Measurements from ENCODE around the gene TRA2A. TPM values are rescaled to one million over a fixed set of nuclear protein-coding genes. Genes with fewer than 3 reads are reported as not detected.

Gene TRA2A
- total RNA-seq, 1 donor from 2014 or later: 120 TPM

DNA sequence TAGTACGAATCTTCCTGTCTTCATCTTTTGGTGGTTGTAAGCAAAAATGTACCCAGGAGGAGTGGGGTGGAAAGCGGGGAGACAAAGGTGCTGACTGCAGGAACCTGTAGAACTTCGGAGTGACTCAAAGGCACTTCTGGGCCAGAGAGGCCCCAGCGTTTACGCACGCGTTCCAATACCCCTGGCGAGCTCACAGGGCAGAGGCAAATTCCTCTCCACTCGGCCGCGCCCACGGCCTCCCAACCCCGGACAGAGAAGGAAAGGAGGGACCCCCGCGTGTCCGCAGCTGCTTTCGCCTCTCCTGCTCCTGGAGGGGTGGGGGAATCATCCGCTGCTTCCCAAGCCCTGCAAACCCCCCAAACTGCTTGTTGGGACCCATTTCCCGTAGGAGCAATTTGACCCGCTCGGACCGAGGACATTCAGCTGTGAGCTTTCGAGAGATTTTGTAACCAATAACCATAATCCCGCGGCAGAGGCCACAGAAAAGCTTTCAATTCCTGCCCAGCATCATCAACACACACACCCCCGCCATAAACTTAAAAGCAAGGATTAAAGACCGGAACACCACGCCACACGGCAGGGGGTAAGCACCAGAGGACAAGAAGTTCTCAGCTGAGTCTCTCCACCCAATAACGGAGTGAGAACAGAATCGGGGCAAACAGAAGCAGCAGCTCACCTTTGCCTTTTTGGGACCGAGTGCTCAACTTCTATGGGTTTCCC, 63.8 kb downstream of the TRA2A start:
- Mint-ChIP-seq H3K9me3 (no peaks in the 10 kb centered on the region), H3K36me3 (ENCODE audit: low read depth) (peaks cover 9% of the 10 kb centered on the region), H3K27me3 (ENCODE audit: low read depth) (peaks cover 7% of the 10 kb centered on the region), H3K4me3 (peak overlapping the region; percentile 99), H3K4me1 (peaks cover 49% of the 10 kb centered on the region), H3K27ac (ENCODE audit: unreplicated experiment) (peak overlapping the region; percentile 96)
- DNase-seq (ENCODE audit: low read depth, low spot score): peak; percentile 13
- TF ChIP-seq, protein P1, sequence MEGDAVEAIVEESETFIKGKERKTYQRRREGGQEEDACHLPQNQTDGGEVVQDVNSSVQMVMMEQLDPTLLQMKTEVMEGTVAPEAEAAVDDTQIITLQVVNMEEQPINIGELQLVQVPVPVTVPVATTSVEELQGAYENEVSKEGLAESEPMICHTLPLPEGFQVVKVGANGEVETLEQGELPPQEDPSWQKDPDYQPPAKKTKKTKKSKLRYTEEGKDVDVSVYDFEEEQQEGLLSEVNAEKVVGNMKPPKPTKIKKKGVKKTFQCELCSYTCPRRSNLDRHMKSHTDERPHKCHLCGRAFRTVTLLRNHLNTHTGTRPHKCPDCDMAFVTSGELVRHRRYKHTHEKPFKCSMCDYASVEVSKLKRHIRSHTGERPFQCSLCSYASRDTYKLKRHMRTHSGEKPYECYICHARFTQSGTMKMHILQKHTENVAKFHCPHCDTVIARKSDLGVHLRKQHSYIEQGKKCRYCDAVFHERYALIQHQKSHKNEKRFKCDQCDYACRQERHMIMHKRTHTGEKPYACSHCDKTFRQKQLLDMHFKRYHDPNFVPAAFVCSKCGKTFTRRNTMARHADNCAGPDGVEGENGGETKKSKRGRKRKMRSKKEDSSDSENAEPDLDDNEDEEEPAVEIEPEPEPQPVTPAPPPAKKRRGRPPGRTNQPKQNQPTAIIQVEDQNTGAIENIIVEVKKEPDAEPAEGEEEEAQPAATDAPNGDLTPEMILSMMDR (conservative IDR thresholded peaks at IDR 0.05): no peak

DNA sequence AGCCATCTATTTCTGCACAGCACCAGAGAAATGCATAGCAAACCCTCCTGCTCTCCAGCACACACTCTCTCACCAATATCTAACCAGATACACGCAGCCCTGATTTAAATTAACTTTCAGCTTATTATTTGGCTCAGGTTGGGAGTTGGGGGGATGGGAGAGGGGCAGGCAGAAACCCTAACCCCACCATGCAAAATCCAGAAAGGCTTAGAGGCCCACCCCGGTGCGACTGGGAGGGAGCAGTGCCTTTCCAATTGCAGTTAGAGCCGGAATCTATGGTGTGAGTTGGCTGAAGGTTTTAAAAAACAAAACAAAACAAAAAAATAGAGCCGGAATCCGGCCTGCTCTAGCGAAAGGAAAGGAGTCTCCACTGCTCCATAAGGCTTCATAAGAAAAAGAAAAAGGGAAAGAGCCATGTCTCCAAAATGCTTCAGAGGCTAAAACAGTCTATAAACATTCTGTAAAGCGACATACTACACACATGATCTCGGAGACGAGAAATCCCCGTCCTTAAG, 64.4 kb downstream of the TRA2A start:
- TF ChIP-seq, protein P1 (conservative IDR thresholded peaks at IDR 0.05): no peak
- Mint-ChIP-seq H3K4me1 (peaks cover 49% of the 10 kb centered on the region), H3K27ac (ENCODE audit: unreplicated experiment) (peak overlapping the region; percentile 96), H3K4me3 (peak overlapping the region; percentile 99), H3K9me3 (no peaks in the 10 kb centered on the region), H3K27me3 (ENCODE audit: low read depth) (peaks cover 7% of the 10 kb centered on the region), H3K36me3 (ENCODE audit: low read depth) (peaks cover 9% of the 10 kb centered on the region)
- no peak for DNase-seq (ENCODE audit: low read depth, low spot score)

DNA sequence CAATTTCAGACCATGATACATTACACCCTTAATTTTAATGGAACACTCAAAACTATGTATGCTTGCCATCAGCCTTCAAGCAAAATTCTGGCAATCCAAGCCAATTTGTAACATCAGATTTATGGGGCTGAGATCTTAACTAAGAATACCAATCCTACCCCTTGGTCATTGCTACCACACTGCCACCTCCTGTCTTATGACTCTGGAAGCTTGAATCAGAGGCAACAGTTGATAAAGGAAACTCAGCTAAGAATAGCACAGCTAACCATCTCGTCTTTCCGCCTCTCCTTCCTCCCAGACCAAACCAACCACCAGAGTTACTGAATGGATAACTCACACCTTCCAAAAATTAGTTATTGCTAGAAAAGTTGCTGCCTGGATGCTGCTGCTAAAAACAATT, 68.9 kb downstream of the TRA2A start:
- H3K4me1 Mint-ChIP-seq: peaks cover 61% of the 10 kb centered on the region
- DNase-seq (ENCODE audit: low read depth, low spot score): no peak

DNA sequence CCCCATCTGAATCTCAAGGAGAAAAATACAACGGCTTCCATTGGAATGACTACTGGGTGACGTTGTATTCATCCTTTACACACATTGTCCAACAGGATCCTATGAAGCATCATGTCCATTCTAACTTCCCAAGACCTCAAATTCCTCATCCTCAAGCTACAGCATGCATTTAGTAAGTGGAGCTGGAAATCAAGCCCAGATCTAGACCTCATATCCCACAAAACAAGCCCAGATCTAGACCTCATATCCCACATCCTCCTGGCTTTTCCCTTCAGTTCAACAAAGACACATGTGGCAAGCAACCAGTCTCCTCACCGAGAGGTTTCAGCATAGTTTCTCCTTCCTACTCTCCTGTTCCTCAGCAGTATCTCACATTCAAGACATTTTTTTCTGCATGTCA, 73.7 kb downstream of the TRA2A start:
- no peak for DNase-seq (ENCODE audit: low read depth, low spot score)
- Mint-ChIP-seq H3K9me3 (no peaks in the 10 kb centered on the region), H3K4me3 (no peak overlapping the region), H3K27me3 (ENCODE audit: low read depth) (no peaks in the 10 kb centered on the region), H3K27ac (ENCODE audit: unreplicated experiment) (no peak overlapping the region), H3K36me3 (ENCODE audit: low read depth) (peaks cover 25% of the 10 kb centered on the region), H3K4me1 (peaks cover 51% of the 10 kb centered on the region)
- TF ChIP-seq, protein P1 (conservative IDR thresholded peaks at IDR 0.05): no peak

More for the DNA sequence above, 68.9 kb downstream of the TRA2A start:
- no peaks in the 10 kb centered on the region for H3K27me3 Mint-ChIP-seq (ENCODE audit: low read depth)
- H3K27ac Mint-ChIP-seq (ENCODE audit: unreplicated experiment): no peak overlapping the region
- TF ChIP-seq, protein P1 (conservative IDR thresholded peaks at IDR 0.05): no peak
- H3K4me3 Mint-ChIP-seq: peak overlapping the region; percentile 2
- no peaks in the 10 kb centered on the region for H3K9me3 Mint-ChIP-seq
- H3K36me3 Mint-ChIP-seq (ENCODE audit: low read depth): peaks cover 25% of the 10 kb centered on the region

DNA sequence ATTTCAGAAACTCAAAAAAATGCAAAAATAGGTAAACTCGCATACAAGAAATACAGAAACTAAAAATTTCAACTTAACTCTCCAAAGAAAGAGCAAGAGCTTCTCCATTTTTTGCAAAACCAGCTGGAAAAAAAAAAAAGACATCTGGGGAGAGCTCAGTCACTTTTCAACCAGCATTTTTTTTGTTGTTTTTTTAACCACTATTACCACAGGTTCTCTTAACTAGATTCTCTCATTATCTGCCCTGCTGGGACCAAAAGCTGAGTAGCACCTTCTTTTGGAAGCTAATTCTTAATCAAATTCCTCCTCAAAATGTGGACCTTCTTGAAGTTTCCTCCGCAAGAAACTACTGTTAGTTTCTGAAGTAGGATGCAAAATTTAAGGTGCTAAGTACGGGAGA, 75.7 kb downstream of the TRA2A start:
- Mint-ChIP-seq H3K4me1 (peaks cover 38% of the 10 kb centered on the region), H3K27ac (ENCODE audit: unreplicated experiment) (no peak overlapping the region), H3K4me3 (no peak overlapping the region), H3K27me3 (ENCODE audit: low read depth) (no peaks in the 10 kb centered on the region), H3K36me3 (ENCODE audit: low read depth) (peaks cover 16% of the 10 kb centered on the region), H3K9me3 (no peaks in the 10 kb centered on the region)
- TF ChIP-seq, protein P1 (conservative IDR thresholded peaks at IDR 0.05): no peak
- DNase-seq (ENCODE audit: low read depth, low spot score): no peak

Data from neural crest cell (in vitro differentiated cells).